Stimulated activated CD8-positive, alpha-beta memory T cell treated with anti-CD3 and anti-CD28 coated beads, Interleukin-12 subunit alpha, Interleukin-12 subunit beta, amount 100 ng/mL, for 4 hours (primary cell): ENCODE measurements around the gene KRT76.
"Not testable (repeated sequence)": the region's sequence is repeated elsewhere in the genome, so short reads cannot be mapped to it uniquely, and the experiment has no call there.

ENCODE experiments used
- DNase-seq: peaks from one replicate; pipeline ENCODE4 v3.0.0-alpha.2; 2020; ENCODE audit warnings: low read depth

The KRT76 gene

GRCh38 chr12:52759695-52760094 is 17.4 kb downstream of the KRT76 start:
- DNase-seq: no peak

GRCh38 chr12:52759218-52759617 is 17.9 kb downstream of the KRT76 start:
- DNase-seq: no peak

- DNase-seq: no peak
Measured at GRCh38 chr12:52757449-52758176, 19.5 kb downstream of the KRT76 start.

GRCh38 chr12:52756281-52756960 is 20.7 kb downstream of the KRT76 start:
- no peak for DNase-seq

GRCh38 chr12:52755533-52755932 is 21.6 kb downstream of the KRT76 start:
- DNase-seq: no peak

GRCh38 chr12:52754135-52754534 is 23.0 kb downstream of the KRT76 start:
- DNase-seq: no peak

- no peak for DNase-seq
Measured at GRCh38 chr12:52753283-52753682, 23.9 kb downstream of the KRT76 start.

GRCh38 chr12:52752516-52752915 is 24.6 kb downstream of the KRT76 start:
- no peak for DNase-seq

- DNase-seq: no peak
Measured at GRCh38 chr12:52751795-52752194, 25.4 kb downstream of the KRT76 start.

- not testable (repeated sequence) for DNase-seq
Measured at GRCh38 chr12:52750532-52750931, 26.6 kb downstream of the KRT76 start.

GRCh38 chr12:52749827-52750226 is 27.3 kb downstream of the KRT76 start:
- no peak for DNase-seq

- no peak for DNase-seq
Measured at GRCh38 chr12:52748578-52748977, 28.6 kb downstream of the KRT76 start.

- DNase-seq: no peak
Measured at GRCh38 chr12:52745554-52745953, 31.6 kb downstream of the KRT76 start.

- DNase-seq: no peak
Measured at GRCh38 chr12:52744493-52745156, 32.5 kb downstream of the KRT76 start.

- DNase-seq: no peak
Measured at GRCh38 chr12:52742822-52743457, 34.2 kb downstream of the KRT76 start.

GRCh38 chr12:52742196-52742580 is 35.0 kb downstream of the KRT76 start:
- no peak for DNase-seq

- peak; percentile 13 for DNase-seq
Measured at GRCh38 chr12:52741375-52742195, 35.6 kb downstream of the KRT76 start.

GRCh38 chr12:52740584-52740983 is 36.6 kb downstream of the KRT76 start:
- no peak for DNase-seq

GRCh38 chr12:52739963-52740362 is 37.2 kb downstream of the KRT76 start:
- no peak for DNase-seq

- no peak for DNase-seq
Measured at GRCh38 chr12:52735816-52736632, 41.1 kb downstream of the KRT76 start.

GRCh38 chr12:52735106-52735505 is 42.0 kb downstream of the KRT76 start:
- DNase-seq: no peak
